Stimulated activated CD8-positive, alpha-beta memory T cell treated with anti-CD3 and anti-CD28 coated beads, Interleukin-15, amount 100 ng/mL, for 1 hour (primary cell): Measurements from ENCODE around the gene GET4.
"Not testable (repeated sequence)": the region's sequence is repeated elsewhere in the genome, so short reads cannot be mapped to it uniquely, and the experiment has no call there.

Experiments used
- DNase-seq: peaks from one replicate; pipeline ENCODE4 v3.0.0-alpha.2; 2020; ENCODE audit warnings: low read depth

The GET4 gene

GRCh38 chr7:900331-901040 is 24.1 kb downstream of the GET4 start:
- no peak for DNase-seq

- no peak for DNase-seq
Measured at GRCh38 chr7:901041-901387, 24.7 kb downstream of the GET4 start.

- no peak for DNase-seq
Measured at GRCh38 chr7:901388-902154, 25.2 kb downstream of the GET4 start.

GRCh38 chr7:902996-903395 is 26.6 kb downstream of the GET4 start:
- DNase-seq = no peak

GRCh38 chr7:903921-904755 is 27.8 kb downstream of the GET4 start:
- DNase-seq = no peak

- no peak for DNase-seq
Measured at GRCh38 chr7:904847-905246, 28.5 kb downstream of the GET4 start.

- no peak for DNase-seq
Measured at GRCh38 chr7:906776-907157, 30.4 kb downstream of the GET4 start.

GRCh38 chr7:907158-907980 is 31.0 kb downstream of the GET4 start:
- no peak for DNase-seq

GRCh38 chr7:908159-908581 is 31.8 kb downstream of the GET4 start:
- DNase-seq = no peak

- DNase-seq = not testable (repeated sequence)
Measured at GRCh38 chr7:908591-909357, 32.4 kb downstream of the GET4 start.

GRCh38 chr7:909358-910329 is 33.3 kb downstream of the GET4 start:
- DNase-seq = no peak

GRCh38 chr7:910441-910861 is 34.1 kb downstream of the GET4 start:
- DNase-seq = no peak

- DNase-seq = no peak
Measured at GRCh38 chr7:910931-911431, 34.6 kb downstream of the GET4 start.

- DNase-seq = no peak
Measured at GRCh38 chr7:911791-912480, 35.6 kb downstream of the GET4 start.

GRCh38 chr7:913736-914520 is 37.6 kb downstream of the GET4 start:
- no peak for DNase-seq

GRCh38 chr7:914521-915194 is 38.3 kb downstream of the GET4 start:
- no peak for DNase-seq

- DNase-seq = no peak
Measured at GRCh38 chr7:915291-916218, 39.2 kb downstream of the GET4 start.
